Mammary microvascular endothelial cell (primary cell): ENCODE measurements around the gene OR5K2. TPM values are rescaled to one million over a fixed set of nuclear protein-coding genes. Genes with fewer than 3 reads are reported as not detected.

Source experiments
- total RNA-seq: library from RNA; depleted of rRNA; stranded (reverse); fragments of >200 nt; gene quantifications from 2 replicates; pipeline ENCODE4 v1.2.3, GENCODE V29; 2015

The OR5K2 gene
- not detected in 2 replicates for total RNA-seq

DNA sequence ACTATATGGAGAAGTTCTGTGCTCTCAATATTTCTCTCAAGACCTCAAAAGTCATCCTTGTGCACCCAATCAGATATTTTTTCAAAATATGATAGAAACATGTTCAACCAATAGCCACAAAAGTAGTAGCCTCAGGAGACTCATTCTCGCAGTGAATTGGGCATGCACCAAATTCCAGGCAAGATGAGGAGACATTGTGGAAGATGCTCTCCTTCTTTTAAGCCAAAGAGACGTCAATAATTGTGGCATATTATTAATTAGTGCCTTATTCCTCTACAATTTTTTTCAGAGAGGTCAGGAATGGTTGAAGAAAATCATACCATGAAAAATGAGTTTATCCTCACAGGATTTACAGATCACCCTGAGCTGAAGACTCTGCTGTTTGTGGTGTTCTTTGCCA lies at the start of gene OR5K2:
TSS of gene OR5K2 (plus strand) at position 301 of the 400 bp plus-strand sequence. CDS start at position 301, 0 bp downstream.

DNA sequence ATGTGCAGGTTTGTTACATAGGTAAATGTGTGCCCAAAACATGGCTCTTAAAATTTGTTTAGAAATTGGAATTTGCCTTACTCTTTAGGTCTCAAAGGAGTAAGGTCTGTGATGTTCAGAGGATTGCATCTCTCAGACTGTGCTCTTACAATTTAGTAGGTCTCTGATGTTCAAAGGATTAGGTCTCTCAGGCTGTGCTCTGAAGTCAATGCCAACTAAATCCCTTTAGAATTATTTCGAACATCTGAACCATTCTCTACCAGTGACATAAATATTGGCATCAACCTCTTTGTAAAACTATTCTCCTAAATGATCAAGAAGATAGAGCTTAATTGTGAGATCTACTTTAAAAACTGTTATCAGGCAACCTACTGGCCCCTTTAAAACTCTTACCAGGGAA lies 34.6 kb upstream of the OR5K2 start, which contains the start of gene OR5K1:
TSS of gene OR5K1 (plus strand) at position 301 of the 400 bp plus-strand sequence. CDS start 6,376 bp downstream, outside the sequence.

DNA sequence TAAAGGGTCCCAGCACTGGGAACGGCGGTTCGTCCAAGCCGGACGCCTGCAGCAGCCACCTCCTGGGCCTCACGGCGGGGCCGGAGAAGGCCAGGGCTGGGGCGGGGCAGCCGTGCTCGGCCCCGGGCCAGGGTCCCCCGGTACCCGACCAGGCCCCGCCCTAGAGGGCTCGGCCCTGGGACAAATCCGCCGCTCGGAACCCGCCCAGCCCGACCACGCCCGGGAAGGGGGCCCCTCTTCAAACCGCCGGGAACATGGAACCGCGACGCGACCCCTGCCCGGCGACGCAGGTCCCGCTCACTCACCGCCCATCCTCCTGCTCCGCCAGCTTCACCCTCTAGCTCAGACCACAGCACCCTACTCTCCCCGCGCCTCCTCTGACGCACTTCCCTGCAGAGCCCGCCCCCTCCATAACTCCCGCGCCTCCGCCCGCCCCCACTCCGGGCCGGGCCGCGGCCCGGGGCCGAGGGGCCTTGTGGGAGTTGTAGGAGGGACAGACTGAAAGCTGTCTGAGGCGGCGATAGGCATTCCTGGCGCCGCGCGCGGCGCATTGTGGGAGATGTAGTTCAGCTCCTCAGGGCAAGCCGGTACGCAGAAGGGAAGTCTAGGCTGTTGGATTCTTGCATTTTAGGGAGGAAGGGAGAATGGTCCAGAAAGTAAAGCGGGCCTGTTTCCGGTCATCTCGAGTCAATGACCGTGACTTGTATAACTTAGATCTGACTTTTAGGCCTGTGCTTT lies 25.2 kb downstream of the OR5K2 start, which contains the start of gene CLDND1:
TSS of gene CLDND1 (minus strand) at position 359 of the 738 bp plus-strand sequence. CDS start 1,478 bp downstream, outside the sequence.

DNA sequence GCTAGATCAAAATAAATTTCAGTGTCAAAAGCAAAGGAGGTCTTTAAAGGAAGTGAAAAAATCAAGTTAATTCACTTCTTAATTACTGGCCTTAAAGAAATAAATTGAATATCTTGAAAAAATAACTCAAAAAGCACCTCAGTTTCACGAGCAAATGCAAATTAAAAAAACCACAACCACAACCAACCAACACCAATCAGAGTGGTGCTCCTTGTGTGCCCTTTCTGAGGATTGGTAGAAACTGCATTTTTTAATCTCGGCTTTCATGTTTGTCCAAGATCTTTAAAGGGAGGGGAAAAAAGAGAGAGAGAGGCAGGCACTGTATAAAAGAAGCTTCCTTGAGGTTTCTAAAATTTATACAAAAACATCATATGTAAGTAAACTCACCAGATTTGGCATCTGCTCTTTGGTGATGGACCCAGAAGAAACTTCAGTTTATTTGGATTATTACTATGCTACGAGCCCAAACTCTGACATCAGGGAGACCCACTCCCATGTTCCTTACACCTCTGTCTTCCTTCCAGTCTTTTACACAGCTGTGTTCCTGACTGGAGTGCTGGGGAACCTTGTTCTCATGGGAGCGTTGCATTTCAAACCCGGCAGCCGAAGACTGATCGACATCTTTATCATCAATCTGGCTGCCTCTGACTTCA lies 34.3 kb downstream of the OR5K2 start, which contains the start of gene GPR15:
TSS of gene GPR15 (plus strand) at position 357 of the 653 bp plus-strand sequence. CDS start at position 413, 56 bp downstream.

Other genes starting within 250 kb of the OR5K2 start
- gene OR5H6, start 233.4 kb upstream of the OR5K2 start, total RNA-seq, result not detected in 2 replicates
- gene OR5H2, start 215.2 kb upstream of the OR5K2 start, total RNA-seq, result not detected in 2 replicates
- gene OR5K4, start 143.8 kb upstream of the OR5K2 start, total RNA-seq, result not detected in 2 replicates
- not detected in 2 replicates for gene OR5K3, start 107.0 kb upstream of the OR5K2 start, total RNA-seq
- gene OR5K1, start 34.5 kb upstream of the OR5K2 start, total RNA-seq, result not detected in 2 replicates
- gene CLDND1, start 25.2 kb downstream of the OR5K2 start, total RNA-seq, result 90.1 and 108 TPM in 2 replicates
- not detected in 2 replicates for gene GPR15, start 34.3 kb downstream of the OR5K2 start, total RNA-seq
- gene CPOX, start 95.9 kb downstream of the OR5K2 start, total RNA-seq, result 30.5 and 35.5 TPM in 2 replicates